ENCODE measurements around the gene ETV6.

Gene ETV6

DNA sequence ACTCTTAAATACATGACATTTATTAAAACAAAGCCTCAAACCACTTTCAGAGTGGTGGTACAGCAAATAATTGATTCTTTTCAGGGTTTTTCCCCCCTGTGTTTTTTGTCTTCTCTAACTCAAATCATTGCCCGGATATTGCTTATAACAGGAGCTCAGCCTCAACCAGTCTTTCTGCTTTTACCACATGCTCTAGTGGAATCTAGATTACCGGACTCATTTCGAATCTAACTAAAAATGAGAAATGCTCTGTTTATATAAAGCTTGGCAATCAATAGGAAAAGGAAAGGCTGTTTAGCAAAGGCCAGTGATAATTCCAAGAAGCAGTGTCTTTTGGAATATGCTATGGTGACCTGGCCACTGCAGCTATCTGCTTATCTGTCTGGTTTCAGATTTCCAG is 161.5 kb downstream of the ETV6 start:
- DNase-seq = no peak

DNA sequence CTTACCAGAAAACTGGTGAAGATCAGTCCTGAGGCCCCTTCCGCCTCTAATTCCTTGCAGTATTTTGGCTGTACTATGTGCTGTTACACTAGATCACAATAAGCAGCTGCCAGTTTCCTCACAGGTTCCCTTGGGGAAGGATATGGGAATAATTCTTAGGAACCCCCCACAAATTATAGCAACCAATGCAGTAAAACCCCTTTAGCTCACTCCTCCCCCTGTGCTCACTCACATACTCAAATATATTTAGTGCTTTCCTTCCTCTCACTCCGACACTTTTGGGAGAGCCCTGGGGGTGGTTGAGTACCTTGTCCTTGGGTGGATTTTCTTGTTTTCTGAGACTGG is 162.7 kb downstream of the ETV6 start:
- DNase-seq = no peak

DNA sequence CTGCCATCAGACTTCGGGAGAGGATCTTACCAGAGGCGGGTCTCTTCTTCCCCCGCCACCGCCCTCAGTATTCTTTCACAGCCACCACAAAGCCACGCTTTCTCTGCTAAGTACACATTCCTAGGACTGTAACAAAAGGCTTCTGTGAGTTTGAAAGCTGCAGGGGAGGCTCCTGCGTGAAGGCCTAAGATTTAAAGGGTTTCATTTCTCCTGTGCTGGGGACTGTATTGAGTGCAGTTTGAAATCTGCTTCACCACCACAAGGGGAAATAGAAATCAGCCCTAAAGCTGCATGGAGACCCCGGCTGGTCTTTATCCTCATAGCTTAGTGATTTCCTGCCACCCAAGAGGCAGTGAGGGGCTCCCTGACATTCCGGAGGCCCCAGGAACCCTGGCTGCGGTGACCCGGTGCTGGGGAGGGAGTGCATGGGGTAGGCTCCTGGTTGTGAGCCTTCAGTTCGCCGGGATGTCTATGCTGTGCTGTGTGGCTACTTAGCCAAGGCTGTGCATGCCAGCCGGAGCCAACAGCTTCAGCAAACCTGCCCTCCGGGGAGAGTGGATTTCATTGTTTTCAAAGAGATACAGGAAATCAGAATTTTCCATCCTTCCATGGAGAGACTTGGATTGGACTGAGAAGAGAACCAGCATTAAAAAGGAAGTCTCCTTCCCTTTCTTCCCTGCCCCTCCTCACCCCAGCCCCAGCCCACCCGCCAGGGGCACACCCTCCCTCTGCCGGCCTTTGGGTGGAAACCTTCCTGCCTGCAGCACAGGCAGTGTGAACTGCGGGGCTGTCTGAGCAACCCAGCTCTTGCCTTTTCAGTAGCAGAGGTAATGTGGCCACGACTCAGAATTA is 163.3 kb downstream of the ETV6 start:
- DNase-seq = peak; percentile 61

DNA sequence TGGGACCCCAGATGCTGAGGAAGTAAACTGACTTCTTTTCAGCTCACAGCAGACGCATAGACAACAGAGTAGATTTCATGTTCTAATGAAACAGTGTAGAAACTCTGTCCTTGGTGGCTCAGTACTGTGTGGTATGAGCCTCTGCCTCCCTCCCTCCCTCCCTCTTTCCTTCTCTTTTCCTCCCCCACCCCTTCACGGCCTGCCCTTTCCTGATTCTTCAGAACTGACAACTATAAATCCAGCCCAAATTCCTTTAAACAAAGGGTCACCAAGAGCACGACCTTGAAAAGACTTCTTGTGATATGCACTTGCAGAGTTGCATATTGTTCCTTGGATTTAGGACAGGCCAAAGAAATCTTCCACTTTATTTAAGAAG is 164.0 kb downstream of the ETV6 start:
- DNase-seq = no peak

DNA sequence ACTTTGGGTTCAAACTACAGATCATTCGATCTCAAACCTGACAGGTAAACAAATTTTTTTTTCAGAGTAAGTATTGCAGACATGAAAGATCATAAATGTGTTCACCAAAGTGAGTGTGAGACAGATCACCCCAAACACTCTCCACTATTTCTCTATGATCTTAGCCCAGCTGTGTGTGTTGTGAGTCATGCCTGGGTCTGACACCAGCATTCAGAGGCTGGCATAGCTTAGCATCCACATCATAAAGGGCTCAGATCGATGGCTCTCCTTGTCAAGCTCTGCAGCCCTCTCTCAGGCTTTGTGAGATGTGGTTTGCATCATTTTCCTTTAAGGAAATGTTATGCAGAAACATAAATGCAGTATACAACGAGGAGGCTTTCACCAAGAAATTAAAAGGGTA is 164.9 kb downstream of the ETV6 start:
- DNase-seq = peak; percentile 88

DNA sequence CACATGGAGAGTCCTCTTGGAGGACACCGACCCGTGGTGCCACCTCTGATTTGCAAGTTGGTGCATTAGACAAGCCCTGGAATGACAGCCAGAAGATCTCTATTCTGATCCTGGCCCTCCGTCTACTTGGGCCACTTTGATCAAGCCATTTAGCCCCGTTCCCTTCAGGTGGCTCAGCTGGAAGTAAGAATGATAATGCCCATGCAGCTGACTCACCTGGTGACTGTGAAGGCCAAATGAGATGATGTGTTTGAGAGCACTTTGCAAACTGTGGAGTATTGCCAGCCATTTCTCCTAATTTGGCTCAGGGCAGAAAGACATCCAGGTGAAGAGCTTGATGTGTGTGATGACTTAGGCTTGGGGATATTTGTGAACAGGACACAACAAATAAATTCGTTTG is 165.9 kb downstream of the ETV6 start:
- DNase-seq = no peak

DNA sequence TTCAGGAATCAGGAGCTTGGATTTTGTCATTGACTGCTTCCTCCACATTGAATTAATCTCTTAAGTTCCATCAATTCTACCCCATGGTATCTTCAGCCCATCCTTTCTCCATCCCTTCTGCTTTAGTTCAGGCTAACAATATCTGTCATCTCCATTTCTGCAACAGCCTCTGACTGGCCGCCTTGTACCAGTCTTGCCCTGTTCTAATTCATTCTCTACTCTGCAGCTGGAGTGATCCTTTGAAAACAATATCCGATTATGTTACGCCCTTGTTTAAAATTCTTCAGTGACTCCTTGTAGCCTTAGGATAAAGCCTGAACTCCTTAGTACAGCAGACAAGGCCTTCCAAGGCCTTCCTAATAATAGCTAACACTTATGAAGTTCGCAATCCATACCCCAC is 170.2 kb downstream of the ETV6 start:
- DNase-seq = no peak

DNA sequence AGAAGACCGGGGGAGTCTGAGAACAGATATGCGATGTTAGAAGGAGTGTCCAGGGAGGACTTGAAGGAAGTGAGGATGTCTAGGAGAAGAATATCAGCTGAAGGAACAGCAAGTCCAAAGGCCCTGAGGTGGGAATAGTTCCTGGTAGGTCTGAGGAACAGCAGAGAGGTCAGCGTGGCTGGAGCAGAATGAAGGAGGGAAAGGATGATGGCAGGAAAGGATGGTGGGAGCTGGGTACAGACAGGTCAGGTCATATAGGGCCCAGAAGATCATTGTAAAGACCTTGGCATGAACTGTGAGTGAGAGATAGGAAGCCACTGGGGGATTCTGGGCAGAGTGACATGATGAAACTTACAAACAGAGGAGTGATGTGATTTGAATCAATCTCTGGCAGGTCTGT is 171.0 kb downstream of the ETV6 start:
- no peak for DNase-seq

DNA sequence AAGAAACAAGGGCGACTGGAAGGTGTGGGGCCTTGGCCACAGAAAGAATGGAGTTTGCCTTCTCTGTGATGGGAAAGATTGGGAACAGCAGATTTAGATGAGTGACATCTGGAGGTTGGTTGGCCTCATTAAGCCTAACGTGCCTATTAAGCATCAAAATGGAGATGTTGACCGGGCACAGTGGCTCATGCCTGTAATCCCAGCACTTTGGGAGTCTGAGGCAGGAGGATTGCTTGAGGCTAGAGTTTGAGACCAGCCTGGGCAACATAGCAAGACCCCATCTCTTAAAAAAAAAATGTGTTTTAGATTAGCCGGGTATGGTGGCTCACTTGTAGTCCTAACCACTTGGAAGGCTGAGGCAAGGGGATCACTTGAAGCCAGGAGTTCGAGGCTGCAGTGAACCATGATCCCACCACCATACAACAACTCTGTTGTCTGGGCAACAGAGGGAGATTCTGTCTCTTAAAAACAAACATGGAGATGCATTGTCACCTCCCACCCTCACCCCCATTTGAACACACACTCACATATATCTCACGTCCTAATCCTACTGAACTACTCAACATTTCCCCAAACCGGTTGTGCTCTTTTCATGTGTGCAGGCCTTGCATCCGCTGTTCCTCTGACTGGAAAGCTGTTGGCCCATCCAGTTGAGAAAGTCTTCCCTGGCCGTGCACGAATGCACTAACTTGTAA is 172.1 kb downstream of the ETV6 start:
- DNase-seq = no peak

DNA sequence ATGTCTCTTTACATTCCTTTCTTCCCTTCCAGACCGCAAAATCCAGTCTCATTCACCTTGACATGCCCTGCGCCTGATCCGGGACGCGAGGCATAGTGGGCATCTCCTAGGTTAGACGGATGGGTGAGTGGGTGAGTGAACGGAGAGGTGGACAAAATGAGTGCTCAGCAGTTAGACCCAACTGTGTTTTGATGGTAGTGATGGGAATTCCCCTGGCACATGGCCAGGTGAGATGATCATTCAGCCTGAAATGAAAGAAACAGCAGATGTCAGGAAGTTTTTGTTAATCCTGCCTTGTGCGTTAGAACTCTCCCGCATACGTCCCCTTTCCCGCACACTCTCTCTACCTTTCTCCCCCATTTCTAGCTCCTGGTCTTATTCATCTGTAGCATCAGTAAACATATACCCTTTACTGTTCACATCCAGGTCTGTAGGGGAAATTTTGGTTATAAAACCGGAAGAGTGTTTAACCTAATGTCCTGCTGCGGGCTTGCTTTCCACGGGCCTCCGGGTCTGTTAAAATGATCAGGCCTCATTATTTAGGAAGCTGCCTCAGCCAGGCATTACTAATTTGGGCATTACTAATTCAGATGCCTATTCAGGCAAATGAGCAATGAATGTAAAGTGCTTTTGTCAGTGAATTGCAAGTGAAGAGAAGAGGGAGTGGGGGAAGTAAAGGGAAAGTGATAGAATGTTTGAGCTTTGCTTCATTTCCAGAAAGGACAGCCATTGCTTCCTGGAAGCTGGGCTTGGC is 172.8 kb downstream of the ETV6 start:
- peak; percentile 59 for DNase-seq

DNA sequence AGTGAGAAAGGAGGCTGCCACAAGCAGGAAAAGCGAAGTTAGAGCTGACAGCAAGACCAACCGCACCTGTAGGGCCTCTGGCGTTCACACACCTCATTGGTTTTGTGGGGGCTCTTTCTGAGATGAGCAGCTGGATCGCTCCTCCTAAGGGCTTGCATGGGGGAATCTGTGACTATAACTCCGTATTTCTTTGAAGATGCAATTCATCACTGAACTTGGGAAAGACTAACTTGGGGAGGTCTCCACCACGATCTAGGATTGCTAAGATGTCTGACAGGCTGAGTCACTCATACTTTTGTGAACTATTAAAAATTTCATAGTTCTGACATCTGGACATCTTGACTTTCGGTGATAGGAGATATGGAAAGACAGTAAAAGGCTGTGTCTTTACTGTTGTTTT is 173.6 kb downstream of the ETV6 start:
- peak; percentile 96 for DNase-seq

DNA sequence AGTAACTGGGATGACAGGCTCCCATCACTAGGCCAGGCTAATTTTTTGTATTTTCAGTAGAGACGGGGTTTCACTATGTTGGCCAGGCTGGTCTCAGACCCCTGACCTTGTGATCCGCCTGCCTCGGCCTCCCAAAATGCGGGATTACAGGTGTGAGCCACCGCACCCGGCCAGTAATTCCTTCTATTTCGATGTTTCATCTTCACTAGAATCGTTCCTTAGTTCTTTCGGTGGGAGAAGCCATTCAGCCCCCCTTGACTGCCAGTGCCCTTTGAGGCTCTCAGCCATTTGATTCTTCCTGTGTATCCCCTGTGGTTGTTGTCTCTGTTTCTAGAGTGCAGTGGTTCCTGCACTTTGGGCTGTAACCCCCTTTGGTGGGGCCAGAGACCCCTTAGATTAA is 174.1 kb downstream of the ETV6 start:
- DNase-seq = no peak

DNA sequence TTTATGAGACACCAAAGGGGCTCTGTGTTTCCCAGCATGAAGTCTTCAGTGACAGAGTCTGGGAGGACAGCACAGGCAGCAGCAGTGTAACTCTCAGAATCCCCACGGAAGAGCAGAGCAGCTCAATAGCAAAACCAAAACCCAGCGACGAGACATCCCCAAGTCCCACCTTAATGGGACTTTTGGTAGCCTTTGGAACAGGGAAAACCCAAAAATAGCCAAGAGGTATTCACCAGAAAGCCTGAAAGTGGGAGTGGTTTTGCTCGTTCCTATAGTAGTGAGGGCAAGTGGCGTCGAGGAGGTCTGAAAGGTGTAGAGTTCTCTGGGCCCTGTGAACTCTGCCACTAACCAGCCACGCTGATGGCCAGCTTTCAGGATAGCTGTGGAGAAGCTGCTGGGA is 174.6 kb downstream of the ETV6 start:
- no peak for DNase-seq

DNA sequence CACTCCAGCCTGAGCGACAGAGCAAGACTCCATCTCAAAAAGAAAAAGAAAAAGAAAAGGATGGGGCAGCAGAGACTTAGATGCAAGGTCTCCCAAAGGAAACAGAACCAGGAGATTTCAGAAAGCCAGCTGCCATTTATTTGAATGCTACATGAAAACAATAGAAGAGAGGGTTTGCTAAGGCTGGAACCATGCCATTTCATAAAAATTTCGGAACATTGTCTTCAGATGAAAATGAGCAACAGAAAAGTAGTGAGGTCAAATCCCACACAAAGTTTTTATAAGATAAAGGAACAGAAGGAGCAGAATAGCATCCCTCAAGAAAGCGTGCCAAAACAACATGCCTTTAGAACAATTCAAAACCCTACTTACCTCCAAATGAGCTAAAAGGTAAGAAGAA is 175.3 kb downstream of the ETV6 start:
- no peak for DNase-seq

DNA sequence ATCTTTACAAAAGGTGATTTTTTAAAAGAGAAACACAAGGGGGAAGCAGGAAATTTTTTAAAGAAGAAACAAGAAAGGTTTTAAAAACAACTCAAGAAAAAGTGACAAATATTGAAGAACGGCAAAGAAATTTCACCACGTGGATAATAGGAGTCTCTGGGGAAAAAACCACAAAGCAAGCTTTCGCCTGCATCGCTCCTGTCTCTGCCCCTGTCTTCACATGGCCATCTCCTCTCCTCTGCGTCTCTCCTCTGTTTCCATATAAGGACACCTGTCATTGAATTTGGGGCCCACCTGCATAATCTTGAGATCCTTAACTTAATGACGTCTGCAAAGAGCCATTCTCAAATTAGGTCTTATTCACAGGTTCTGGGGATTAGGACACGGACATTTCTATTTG is 175.8 kb downstream of the ETV6 start:
- no peak for DNase-seq

DNA sequence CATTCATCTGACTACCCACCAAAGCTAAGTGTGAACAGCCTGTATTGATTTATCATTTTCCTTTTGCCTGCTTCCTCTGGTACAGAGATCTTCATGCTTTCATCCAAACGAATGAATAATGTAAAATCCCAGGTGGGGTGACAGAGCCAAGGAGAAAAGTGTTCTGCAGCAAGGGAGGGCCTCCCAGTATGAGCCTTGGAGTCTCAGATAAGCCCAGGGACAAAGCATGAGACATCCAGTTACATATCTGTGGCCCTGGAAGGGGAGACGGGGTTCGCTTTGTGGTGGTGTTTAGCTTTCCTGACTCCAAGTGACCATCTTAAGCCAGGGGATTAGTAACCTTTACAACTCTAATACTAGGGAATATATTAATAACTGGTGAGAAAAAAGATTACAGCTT is 177.1 kb downstream of the ETV6 start:
- DNase-seq = no peak

DNA sequence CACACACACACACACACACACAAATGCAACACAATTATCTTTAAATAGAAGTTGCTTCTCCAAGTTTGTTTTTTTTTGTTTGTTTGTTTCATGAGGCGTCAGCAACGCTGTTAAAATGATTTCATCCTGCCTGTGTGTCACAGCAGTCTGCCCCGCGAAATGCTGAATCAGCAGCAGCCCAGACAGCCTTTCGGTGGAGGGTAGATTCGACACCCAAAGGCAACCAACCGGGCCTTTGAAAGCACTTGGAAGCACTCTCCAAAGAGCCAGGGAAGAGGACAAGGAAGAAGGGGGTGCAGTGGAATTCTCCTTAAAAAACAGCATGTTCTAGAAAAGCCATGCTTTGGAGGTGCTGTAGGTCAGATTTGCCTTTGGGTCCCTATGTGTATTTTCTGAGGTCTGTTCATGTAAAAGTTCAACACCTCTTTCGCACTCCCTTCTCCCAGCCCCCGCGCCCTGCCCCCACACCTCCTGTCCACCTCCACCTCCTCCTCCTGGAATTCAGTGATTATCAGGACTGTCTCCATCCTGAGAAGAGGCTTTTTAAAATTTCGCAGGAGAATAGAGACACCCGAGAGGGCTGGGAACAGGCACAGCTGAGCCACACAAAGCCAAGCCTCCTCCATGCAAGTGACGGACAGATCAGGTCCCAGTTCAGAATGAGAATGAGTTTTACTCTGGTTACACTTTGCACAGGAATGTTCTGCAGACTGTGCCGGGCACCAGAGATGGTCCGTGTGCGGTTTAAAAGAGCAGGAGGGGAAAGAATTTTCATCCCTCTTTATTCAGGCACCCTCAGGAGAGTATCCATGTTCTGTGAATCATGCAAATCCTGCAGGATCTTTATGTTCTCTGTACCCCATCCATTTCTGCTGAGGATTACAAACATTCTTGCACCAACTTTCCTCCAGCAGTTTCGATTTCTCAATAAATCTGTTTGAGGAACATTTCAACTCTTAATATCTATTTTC is 177.9 kb downstream of the ETV6 start:
- peak; percentile 69 for DNase-seq

DNA sequence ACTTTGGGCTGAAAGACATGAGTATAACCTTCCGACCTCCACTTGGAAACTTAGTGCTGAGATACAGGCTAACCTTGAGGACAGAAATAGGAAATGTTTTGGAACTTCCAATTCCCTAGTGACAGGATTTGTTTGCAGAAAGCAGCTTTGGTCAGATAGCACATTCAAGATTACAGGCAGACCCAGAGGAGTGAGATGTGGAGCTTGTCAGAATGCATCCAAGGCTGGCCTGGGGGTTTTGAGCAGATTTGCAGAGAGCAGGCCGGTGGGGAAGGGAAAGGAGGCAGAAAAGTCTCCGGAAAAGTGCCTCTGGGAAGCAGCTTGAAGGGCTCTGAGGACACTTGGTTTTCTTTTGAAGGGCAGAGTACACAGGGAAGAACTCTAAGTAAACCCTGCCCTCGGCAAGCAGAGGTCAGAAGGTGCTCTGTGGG is 180.3 kb downstream of the ETV6 start:
- DNase-seq = no peak

DNA sequence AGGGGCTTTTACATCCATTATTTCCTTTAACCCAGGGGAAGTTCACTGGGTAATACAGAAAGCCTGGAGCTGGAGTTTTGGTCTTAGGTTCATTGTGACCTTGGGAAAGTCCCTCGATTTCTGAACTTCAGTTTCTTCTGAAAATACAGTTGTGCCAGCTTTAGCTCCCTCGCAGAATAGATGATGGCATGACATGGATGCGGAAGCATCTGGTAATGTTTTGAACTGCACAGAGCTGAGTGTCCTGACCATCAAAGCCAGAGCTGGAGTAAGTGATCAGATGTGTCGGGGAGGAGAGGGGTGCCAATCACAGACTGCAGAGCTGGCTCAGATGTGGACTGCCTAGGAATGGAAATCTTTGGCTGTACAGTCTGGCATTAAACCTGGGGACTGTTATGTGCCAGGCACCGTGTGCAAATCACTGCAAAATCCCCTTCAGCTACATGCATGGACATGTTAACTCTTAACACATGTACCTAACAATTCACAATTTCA is 180.9 kb downstream of the ETV6 start:
- DNase-seq = no peak

DNA sequence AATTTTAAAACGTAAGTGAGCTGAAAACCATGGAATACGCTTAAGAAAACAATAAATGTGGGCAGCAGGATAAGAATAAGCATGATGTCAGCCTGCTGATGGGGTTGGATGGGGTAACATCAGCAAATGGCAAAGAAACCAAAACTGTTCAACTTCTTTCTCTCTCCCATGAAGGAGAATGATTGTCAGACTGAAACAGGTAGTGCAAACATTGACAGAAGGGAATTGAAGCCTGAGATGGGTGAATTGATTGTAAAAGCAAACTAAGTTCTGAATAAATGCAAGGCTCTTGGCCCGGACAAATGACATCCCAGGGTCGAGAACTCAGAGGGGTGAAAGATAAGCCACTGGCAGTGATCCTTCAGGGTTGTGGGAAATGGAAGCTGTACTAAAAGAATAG is 182.6 kb downstream of the ETV6 start:
- no peak for DNase-seq

DNA sequence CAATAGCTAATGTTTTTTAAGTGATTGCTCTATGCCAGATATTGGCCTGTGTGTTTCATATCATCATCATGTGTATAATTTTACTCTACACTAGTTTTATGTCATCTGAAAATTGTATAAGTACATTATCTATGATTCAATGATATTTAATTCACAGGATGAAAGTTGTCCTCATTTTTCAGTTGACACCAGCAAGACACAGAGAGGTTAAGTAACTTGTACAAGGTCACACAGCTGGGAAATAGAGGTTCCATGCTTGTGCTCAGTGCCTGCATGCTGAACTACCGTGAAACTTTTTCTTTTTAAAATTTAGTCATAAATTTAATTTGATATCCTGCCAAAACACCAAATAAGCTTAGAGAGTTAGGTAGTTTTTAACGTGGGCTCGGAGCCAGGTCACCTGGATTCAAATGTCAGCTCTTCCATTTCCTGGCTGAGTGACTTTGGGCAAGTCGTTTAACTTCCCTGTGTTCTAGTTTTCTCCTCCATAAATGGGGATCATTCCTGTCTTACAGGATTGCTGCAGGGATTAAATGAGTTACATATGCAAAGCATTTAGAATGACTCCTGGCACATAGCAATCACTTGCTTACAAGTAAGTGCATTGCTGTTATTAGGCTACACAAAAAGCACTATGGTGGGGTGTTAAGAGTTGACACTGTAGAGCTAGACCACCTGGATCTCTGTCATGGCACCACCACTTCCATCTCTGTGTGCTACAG is 183.9 kb downstream of the ETV6 start:
- DNase-seq = no peak
